ENCODE results near the gene GCLC. TPM values are rescaled to one million over a fixed set of nuclear protein-coding genes. Genes with fewer than 3 reads are reported as not detected.

GCLC gene
- total and polyA plus RNA-seq, 2 donors (not counting 1 experiment from before 2014, with no cell fraction given), result 10.7 to 25.8 TPM

DNA sequence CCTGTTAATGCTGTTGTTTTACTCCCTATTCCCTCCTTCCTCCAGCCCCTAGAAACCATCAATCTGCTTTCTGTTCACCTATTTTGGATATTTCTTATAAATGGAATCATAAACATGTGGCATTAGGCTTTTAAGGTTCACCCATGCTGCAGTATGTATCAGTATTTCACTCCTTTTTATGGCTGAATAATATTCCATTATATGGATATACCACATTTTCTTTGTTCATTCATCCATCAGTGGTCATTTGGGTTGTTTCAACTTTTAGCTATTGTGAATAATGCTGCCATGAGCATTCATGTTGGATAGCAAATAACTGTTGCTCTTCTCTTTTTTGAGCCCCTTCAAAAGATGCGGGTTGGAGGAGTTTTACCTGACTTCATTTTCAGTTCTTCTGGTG lies 89.2 kb downstream of the GCLC start:
- DNase-seq (no peak), ATAC-seq (ENCODE audit: low read depth) (no peak)
- intact Hi-C loops (cut with micrococcal nuclease), result no loop called here
- H3K9me3 ChIP-seq (ENCODE audit: control extremely low read depth in 1 of 3, control insufficient read depth in 2 of 3, insufficient read depth in 1 of 3, low read length in 2 of 3), result peaks cover 0 to 4% (median 0%) of the 10 kb centered on the region in 3 donors
- no peaks in the 10 kb centered on the region for H3K36me3 ChIP-seq (replicated peaks in 1 of 2; ENCODE audit: control extremely low read depth in 1 of 2, control insufficient read depth in 1 of 2, extremely low read depth in 1 of 2, insufficient read depth in 2 of 2, low read length in 1 of 2)
- peaks cover 44% of the 10 kb centered on the region for H3K4me1 Mint-ChIP-seq
- H3K9ac ChIP-seq (ENCODE audit: low read length), result no peak overlapping the region
- H2AFZ ChIP-seq (ENCODE audit: insufficient read depth, low read depth, low read length, poor library complexity, severe bottlenecking), result no peak overlapping the region
- WGBS (ENCODE audit: insufficient coverage), result no CpG with 5 or more reads among the region's 1 CpG
- H3K4me2 ChIP-seq (replicated peaks; ENCODE audit: low read depth, low read length, poor library complexity, severe bottlenecking), result no peak overlapping the region
- H4K20me1 ChIP-seq (ENCODE audit: control insufficient read depth, insufficient read depth, low read length, poor library complexity, severe bottlenecking), result no peaks in the 10 kb centered on the region
- TF ChIP-seq, protein P1, sequence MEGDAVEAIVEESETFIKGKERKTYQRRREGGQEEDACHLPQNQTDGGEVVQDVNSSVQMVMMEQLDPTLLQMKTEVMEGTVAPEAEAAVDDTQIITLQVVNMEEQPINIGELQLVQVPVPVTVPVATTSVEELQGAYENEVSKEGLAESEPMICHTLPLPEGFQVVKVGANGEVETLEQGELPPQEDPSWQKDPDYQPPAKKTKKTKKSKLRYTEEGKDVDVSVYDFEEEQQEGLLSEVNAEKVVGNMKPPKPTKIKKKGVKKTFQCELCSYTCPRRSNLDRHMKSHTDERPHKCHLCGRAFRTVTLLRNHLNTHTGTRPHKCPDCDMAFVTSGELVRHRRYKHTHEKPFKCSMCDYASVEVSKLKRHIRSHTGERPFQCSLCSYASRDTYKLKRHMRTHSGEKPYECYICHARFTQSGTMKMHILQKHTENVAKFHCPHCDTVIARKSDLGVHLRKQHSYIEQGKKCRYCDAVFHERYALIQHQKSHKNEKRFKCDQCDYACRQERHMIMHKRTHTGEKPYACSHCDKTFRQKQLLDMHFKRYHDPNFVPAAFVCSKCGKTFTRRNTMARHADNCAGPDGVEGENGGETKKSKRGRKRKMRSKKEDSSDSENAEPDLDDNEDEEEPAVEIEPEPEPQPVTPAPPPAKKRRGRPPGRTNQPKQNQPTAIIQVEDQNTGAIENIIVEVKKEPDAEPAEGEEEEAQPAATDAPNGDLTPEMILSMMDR (IDR thresholded peaks at IDR 0.05), result no peak
- TF ChIP-seq EZH2 (IDR thresholded peaks at IDR 0.05; ENCODE audit: borderline replicate concordance, insufficient read depth, low read depth, low read length, poor library complexity, severe bottlenecking), result no peak
- peaks cover 36 to 38% of the 10 kb centered on the region in 2 donors for H3K4me1 ChIP-seq (ENCODE audit: control insufficient read depth in 2 of 2, insufficient read depth in 2 of 2, low read length in 2 of 2)
- H3K4me3 ChIP-seq (ENCODE audit: control extremely low read depth in 1 of 5, extremely low read depth in 1 of 5, insufficient read depth in 1 of 5, low read depth in 2 of 5, low read length in 4 of 5), result no peak overlapping the region
- H3K79me2 ChIP-seq (ENCODE audit: control insufficient read depth, insufficient read depth, low read length), result no peaks in the 10 kb centered on the region
- ChIA-PET CTCF (interaction anchor here (12.0 kb wide), 1 partner anchor 28 kb away, joined by 70 read pairs; no protein-coding TSS in a partner anchor), POLR2A (no interaction called here)
- H3K9me3 Mint-ChIP-seq (ENCODE audit: insufficient read depth), result no peaks in the 10 kb centered on the region
- H3K27me3 ChIP-seq (replicated peaks in 1 of 4; ENCODE audit: control extremely low read depth in 1 of 4, control insufficient read depth in 3 of 4, insufficient read depth in 4 of 4, low read length in 3 of 4), result no peaks in the 10 kb centered on the region
- H3K4me3 Mint-ChIP-seq, result no peak overlapping the region
- H3K27me3 Mint-ChIP-seq, result no peaks in the 10 kb centered on the region
- H3K27ac Mint-ChIP-seq, result no peak overlapping the region
- H3K27ac ChIP-seq (ENCODE audit: low read length in 2 of 2), result no peak overlapping the region

DNA sequence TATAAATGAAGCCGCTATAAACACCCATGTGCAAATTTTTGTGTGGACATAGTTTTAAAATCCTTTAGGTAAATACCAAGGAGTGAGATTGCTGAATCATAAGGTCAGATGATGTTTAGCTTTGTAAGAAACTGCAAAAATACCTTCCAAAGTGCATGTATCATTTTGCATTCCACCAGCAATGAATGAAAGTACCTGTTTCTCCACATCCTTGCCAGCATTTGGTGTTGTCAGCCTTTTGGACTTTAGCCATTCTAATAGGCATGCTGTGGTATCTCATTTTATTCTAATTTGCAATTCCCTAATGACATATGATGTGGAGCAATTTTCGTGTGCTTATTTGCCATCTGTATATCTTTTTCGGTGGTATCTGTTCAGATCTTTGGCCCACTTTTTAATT lies 93.7 kb downstream of the GCLC start:
- no peaks in the 10 kb centered on the region for H4K20me1 ChIP-seq (ENCODE audit: control insufficient read depth, insufficient read depth, low read length, poor library complexity, severe bottlenecking)
- H3K36me3 ChIP-seq (replicated peaks in 1 of 2; ENCODE audit: control extremely low read depth in 1 of 2, control insufficient read depth in 1 of 2, extremely low read depth in 1 of 2, insufficient read depth in 2 of 2, low read length in 1 of 2), result no peaks in the 10 kb centered on the region
- TF ChIP-seq, protein P1 (IDR thresholded peaks at IDR 0.05), result no peak
- TF ChIP-seq EZH2 (IDR thresholded peaks at IDR 0.05; ENCODE audit: borderline replicate concordance, insufficient read depth, low read depth, low read length, poor library complexity, severe bottlenecking), result no peak
- no peaks in the 10 kb centered on the region for H3K27me3 Mint-ChIP-seq
- no peaks in the 10 kb centered on the region for H3K27me3 ChIP-seq (replicated peaks in 1 of 4; ENCODE audit: control extremely low read depth in 1 of 4, control insufficient read depth in 3 of 4, insufficient read depth in 4 of 4, low read length in 3 of 4)
- no peaks in the 10 kb centered on the region for H3K79me2 ChIP-seq (ENCODE audit: control insufficient read depth, insufficient read depth, low read length)
- H3K4me1 ChIP-seq (ENCODE audit: control insufficient read depth in 2 of 2, insufficient read depth in 2 of 2, low read length in 2 of 2), result peaks cover 7% of the 10 kb centered on the region in 2 donors
- H3K4me3 ChIP-seq (ENCODE audit: control extremely low read depth in 1 of 5, extremely low read depth in 1 of 5, insufficient read depth in 1 of 5, low read depth in 2 of 5, low read length in 4 of 5), result no peak overlapping the region
- CTCF ChIA-PET, result no interaction called here
- peaks cover 2% of the 10 kb centered on the region for H3K9me3 Mint-ChIP-seq (ENCODE audit: insufficient read depth)
- intact Hi-C loops (cut with micrococcal nuclease), result no loop called here
- no peak overlapping the region for H3K27ac ChIP-seq (ENCODE audit: low read length in 2 of 2)
- no peak overlapping the region for H2AFZ ChIP-seq (ENCODE audit: insufficient read depth, low read depth, low read length, poor library complexity, severe bottlenecking)
- no peak for ATAC-seq (ENCODE audit: low read depth)
- POLR2A ChIA-PET, result no interaction called here
- no CpG with 5 or more reads among the region's 3 CpGs for WGBS (ENCODE audit: insufficient coverage)
- H3K9ac ChIP-seq (ENCODE audit: low read length), result no peak overlapping the region
- DNase-seq, result no peak
- H3K4me1 Mint-ChIP-seq, result peaks cover 10% of the 10 kb centered on the region
- no peak overlapping the region for H3K4me3 Mint-ChIP-seq
- peaks cover 0 to 6% (median 4%) of the 10 kb centered on the region in 3 donors for H3K9me3 ChIP-seq (ENCODE audit: control extremely low read depth in 1 of 3, control insufficient read depth in 2 of 3, insufficient read depth in 1 of 3, low read length in 2 of 3)
- no peak overlapping the region for H3K4me2 ChIP-seq (replicated peaks; ENCODE audit: low read depth, low read length, poor library complexity, severe bottlenecking)
- H3K27ac Mint-ChIP-seq, result no peak overlapping the region

Measured in B cell (primary cell).